GM23248 (cell line): ENCODE measurements around the gene NPTX2. TPM values are rescaled to one million over a fixed set of nuclear protein-coding genes. Genes with fewer than 3 reads are reported as not detected.

Experiments used
- DNase-seq: peaks from one replicate; pipeline ENCODE4 v3.0.0-alpha.2; 2015
- H2AFZ ChIP-seq: fragments of 200-600 bp; sonication (generic); 2 replicates; pipeline ENCODE4 v1.6.1; 2016; ENCODE audit warnings: antibody characterized with exemption
- H3F3A ChIP-seq: fragments of 200-600 bp; sonication (generic); 2 replicates; pipeline ENCODE4 v1.6.1; 2016; ENCODE audit warnings: mild to moderate bottlenecking, antibody characterized with exemption, mixed run types; ENCODE audit not compliant: insufficient read depth
- H3K27ac ChIP-seq: fragments of 200-600 bp; sonication (generic); 2 replicates; pipeline ENCODE4 v1.5.1; 2016; ENCODE audit warnings: mild to moderate bottlenecking
- H3K27me3 ChIP-seq: fragments of 200-600 bp; sonication (generic); replicated peaks from 2 replicates; pipeline ENCODE4 v1.6.1; 2016; ENCODE audit warnings: mild to moderate bottlenecking; ENCODE audit not compliant: insufficient read depth
- H3K36me3 ChIP-seq: fragments of 200-600 bp; sonication (generic); 2 replicates; pipeline ENCODE4 v1.6.1; 2016; ENCODE audit warnings: low read depth, mild to moderate bottlenecking
- H3K4me1 ChIP-seq: fragments of 200-600 bp; sonication (generic); 2 replicates; pipeline ENCODE4 v1.6.1; 2016; ENCODE audit warnings: mild to moderate bottlenecking; ENCODE audit not compliant: insufficient read depth
- H3K4me2 ChIP-seq: fragments of 200-600 bp; sonication (generic); one replicate; pipeline ENCODE4 v1.6.1; 2016; ENCODE audit warnings: mild to moderate bottlenecking; ENCODE audit not compliant: unreplicated experiment
- H3K4me3 ChIP-seq: fragments of 200-600 bp; sonication (generic); 2 replicates; pipeline ENCODE4 v1.5.1; 2016; ENCODE audit warnings: mild to moderate bottlenecking
- H3K79me2 ChIP-seq: fragments of 200-600 bp; sonication (generic); 2 replicates; pipeline ENCODE4 v1.6.1; 2016; ENCODE audit warnings: mild to moderate bottlenecking; ENCODE audit not compliant: insufficient read depth
- H3K9ac ChIP-seq: fragments of 200-600 bp; sonication (generic); 2 replicates; pipeline ENCODE4 v1.6.1; 2016; ENCODE audit warnings: mild to moderate bottlenecking
- H3K9me2 ChIP-seq: fragments of 200-600 bp; sonication (generic); 2 replicates; pipeline ENCODE4 v1.6.1; 2016; ENCODE audit warnings: mixed run types, mild to moderate bottlenecking, moderate library complexity; ENCODE audit not compliant: insufficient read depth
- H3K9me3 ChIP-seq: fragments of 200-600 bp; sonication (generic); one replicate; pipeline ENCODE4 v1.6.1; 2017; ENCODE audit warnings: low read depth
- H4K20me1 ChIP-seq: fragments of 200-600 bp; sonication (generic); 2 replicates; pipeline ENCODE4 v1.6.0; 2016; ENCODE audit not compliant: insufficient read depth
- EZH2 ChIP-seq: fragments of 200-600 bp; sonication (generic); IDR thresholded peaks from 2 replicates; pipeline ENCODE4 v1.6.1; 2018; ENCODE audit warnings: antibody characterized with exemption, mild to moderate bottlenecking; ENCODE audit not compliant: insufficient read depth, poor library complexity, severe bottlenecking
- EZH2phosphoT487 ChIP-seq: fragments of 200-600 bp; sonication (generic); IDR thresholded peaks from 2 replicates; pipeline ENCODE4 v1.6.1; 2018; ENCODE audit warnings: antibody characterized with exemption, moderate library complexity, mild to moderate bottlenecking, low read depth; ENCODE audit not compliant: insufficient read depth
- WGBS, 2 experiments: methylation state at CpG; one replicate each; pipeline ENCODE4 v1.1.6; 2015 to 2017; ENCODE audit warnings: low lambda C conversion rate in 2 of 2, low coverage in 1 of 2; ENCODE audit errors: missing lambda C conversion rate in 2 of 2; 5-methylcytosine and 5-hydroxymethylcytosine counted together
- in situ Hi-C: fragments of 300-500 bp; cut with MboI; formaldehyde crosslinking; loops from 2 replicates; pipeline ENCODE4 v1.15.0; 2020
- polyA plus RNA-seq: library from polyadenylated mRNA; unstranded; fragments of >200 nt; fragmentation: Nextera tagmentation; extraction: Ambion mirVana; gene quantifications from 2 replicates; pipeline ENCODE4 v1.2.1, GENCODE V29; 2016
- total RNA-seq: library from RNA; depleted of rRNA; stranded (reverse); fragments of >200 nt; shearing (Covaris generic); gene quantifications from 2 replicates; pipeline ENCODE4 v1.2.3, GENCODE V29; 2014

The NPTX2 gene
- total and polyA plus RNA-seq, 2 experiments from 2014 or later: 0.30 to 0.97 TPM

GRCh38 chr7:98584830-98585229 is 32.3 kb upstream of the NPTX2 start:
- in situ Hi-C loops: no loop called here
- no peak overlapping the region for H3K4me2 ChIP-seq
- H3K9me3 ChIP-seq: no peaks in the 10 kb centered on the region
- no peak overlapping the region for H3K9ac ChIP-seq
- no peaks in the 10 kb centered on the region for H3F3A ChIP-seq
- H3K9me2 ChIP-seq: no peaks in the 10 kb centered on the region
- H3K4me3 ChIP-seq: no peak overlapping the region
- H3K27me3 ChIP-seq: no peaks in the 10 kb centered on the region
- no peaks in the 10 kb centered on the region for H3K36me3 ChIP-seq
- TF ChIP-seq EZH2 (no peak), EZH2phosphoT487 (no peak)
- DNase-seq: no peak
- H4K20me1 ChIP-seq: no peaks in the 10 kb centered on the region
- no peaks in the 10 kb centered on the region for H3K4me1 ChIP-seq
- H2AFZ ChIP-seq: no peak overlapping the region
- H3K79me2 ChIP-seq: no peaks in the 10 kb centered on the region
- H3K27ac ChIP-seq: no peak overlapping the region

DNA sequence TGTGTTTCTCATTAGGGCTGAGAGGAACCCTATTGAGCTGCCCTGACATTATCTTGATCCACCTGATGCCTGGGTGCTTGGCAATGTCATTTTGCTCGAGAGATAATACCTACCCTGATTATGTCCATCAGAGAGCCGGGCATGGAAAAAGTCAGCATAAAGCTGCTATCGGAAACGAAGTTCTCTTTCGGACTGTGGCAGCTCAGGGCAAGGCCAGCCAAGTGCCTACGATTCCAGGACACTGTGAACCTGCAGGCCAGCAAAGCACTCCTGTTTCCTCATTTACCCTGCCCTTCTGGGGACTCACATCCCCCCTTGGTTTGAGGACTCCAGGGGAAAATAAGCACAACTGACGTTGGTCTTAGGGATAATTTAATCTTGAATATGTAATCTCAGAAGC is 25.2 kb upstream of the NPTX2 start:
- H3K27me3 ChIP-seq: no peaks in the 10 kb centered on the region
- no peak overlapping the region for H3K4me3 ChIP-seq
- no peak overlapping the region for H3K4me2 ChIP-seq
- WGBS, 2 experiments: 39 to 47% methylated on average over 7 of the region's 7 CpGs
- no peaks in the 10 kb centered on the region for H3K4me1 ChIP-seq
- in situ Hi-C loops: no loop called here
- no peak overlapping the region for H3K9ac ChIP-seq
- no peak overlapping the region for H2AFZ ChIP-seq
- H3K36me3 ChIP-seq: no peaks in the 10 kb centered on the region
- no peak for TF ChIP-seq EZH2
- no peak for TF ChIP-seq EZH2phosphoT487
- H3K9me3 ChIP-seq: no peaks in the 10 kb centered on the region
- DNase-seq: no peak
- no peak overlapping the region for H3K27ac ChIP-seq
- H3K79me2 ChIP-seq: no peaks in the 10 kb centered on the region
- H4K20me1 ChIP-seq: no peaks in the 10 kb centered on the region
- H3F3A ChIP-seq: no peaks in the 10 kb centered on the region
- no peaks in the 10 kb centered on the region for H3K9me2 ChIP-seq

DNA sequence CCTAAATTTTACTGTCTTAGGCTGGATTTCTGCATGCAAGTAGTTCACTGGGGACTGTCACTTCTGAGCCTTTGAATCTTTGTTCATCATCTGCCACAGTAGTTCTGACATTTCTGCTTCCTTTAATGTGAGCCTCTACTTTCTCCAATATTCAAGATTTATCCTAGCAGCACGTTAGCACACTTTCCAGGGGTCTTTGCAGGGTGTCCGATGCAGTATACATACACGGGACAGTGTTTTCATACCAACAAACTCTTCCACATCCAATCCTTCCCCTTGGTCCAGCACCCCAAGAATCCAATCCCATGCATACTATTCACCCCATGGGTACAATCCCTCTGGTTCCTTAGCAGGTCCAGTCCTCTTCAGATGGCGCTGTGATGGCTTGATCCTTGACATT is 22.7 kb upstream of the NPTX2 start:
- H4K20me1 ChIP-seq: no peaks in the 10 kb centered on the region

GRCh38 chr7:98594787-98595186 is 22.3 kb upstream of the NPTX2 start:
- H3K27me3 ChIP-seq: no peaks in the 10 kb centered on the region
- H3K9ac ChIP-seq: no peak overlapping the region
- 17 to 21% methylated on average over 5 of the region's 5 CpGs for WGBS, 2 experiments
- H3K9me3 ChIP-seq: no peaks in the 10 kb centered on the region
- H3K36me3 ChIP-seq: no peaks in the 10 kb centered on the region
- no peak overlapping the region for H2AFZ ChIP-seq
- H3K27ac ChIP-seq: no peak overlapping the region
- no peaks in the 10 kb centered on the region for H3K9me2 ChIP-seq
- no peaks in the 10 kb centered on the region for H3K79me2 ChIP-seq
- H3K4me2 ChIP-seq: no peak overlapping the region
- in situ Hi-C loops: no loop called here
- no peak for TF ChIP-seq EZH2
- TF ChIP-seq EZH2phosphoT487: no peak
- H3K4me1 ChIP-seq: no peaks in the 10 kb centered on the region
- no peaks in the 10 kb centered on the region for H4K20me1 ChIP-seq
- no peak for DNase-seq
- H3K4me3 ChIP-seq: no peak overlapping the region
- no peaks in the 10 kb centered on the region for H3F3A ChIP-seq

More for the DNA sequence above, 22.7 kb upstream of the NPTX2 start:
- Histone ChIP-seq H3F3A (no peaks in the 10 kb centered on the region), H3K9ac (no peak overlapping the region), H3K4me3 (no peak overlapping the region), H3K27me3 (no peaks in the 10 kb centered on the region), H3K4me2 (no peak overlapping the region), H3K9me2 (no peaks in the 10 kb centered on the region), H3K36me3 (no peaks in the 10 kb centered on the region), H3K27ac (no peak overlapping the region), H3K4me1 (no peaks in the 10 kb centered on the region), H2AFZ (no peak overlapping the region), H3K79me2 (no peaks in the 10 kb centered on the region), H3K9me3 (no peaks in the 10 kb centered on the region)
- in situ Hi-C loops: no loop called here
- TF ChIP-seq EZH2: no peak
- no peak for TF ChIP-seq EZH2phosphoT487
- 30 to 37% methylated on average over 4 of the region's 4 CpGs for WGBS, 2 experiments
- no peak for DNase-seq

- H3K9ac ChIP-seq: no peak overlapping the region
These were observed 18.1 kb upstream of the NPTX2 start for GRCh38 chr7:98598846-98599615.

More at GRCh38 chr7:98598846-98599615, 18.1 kb upstream of the NPTX2 start:
- Histone ChIP-seq H4K20me1 (no peaks in the 10 kb centered on the region), H3K9me2 (no peaks in the 10 kb centered on the region), H3K4me2 (no peak overlapping the region), H3K36me3 (no peaks in the 10 kb centered on the region), H3K9me3 (no peaks in the 10 kb centered on the region), H3F3A (no peaks in the 10 kb centered on the region), H3K4me3 (no peak overlapping the region), H2AFZ (no peak overlapping the region), H3K27ac (no peak overlapping the region), H3K27me3 (no peaks in the 10 kb centered on the region), H3K4me1 (no peaks in the 10 kb centered on the region), H3K79me2 (no peaks in the 10 kb centered on the region)
- DNase-seq: no peak
- TF ChIP-seq EZH2 (no peak), EZH2phosphoT487 (no peak)
- 38 to 44% methylated on average over 6 of the region's 6 CpGs for WGBS, 2 experiments
- in situ Hi-C loops: no loop called here
